PC-9 (cell line): ENCODE results near the gene CAPN15.

Experiments
- EZH2 ChIP-seq: fragments of 200-600 bp; sonication (generic); IDR thresholded peaks from 2 replicates; pipeline ENCODE4 v1.8.0; 2017; ENCODE audit warnings: antibody characterized with exemption, low read depth
- TF ChIP-seq, protein P1 (sequence below): fragments of 200-600 bp; sonication (generic); conservative IDR thresholded peaks from 2 replicates; pipeline ENCODE4 v1.6.1; 2017; ENCODE audit warnings: mixed run types, antibody characterized with exemption, mild to moderate bottlenecking, moderate library complexity

DNA sequence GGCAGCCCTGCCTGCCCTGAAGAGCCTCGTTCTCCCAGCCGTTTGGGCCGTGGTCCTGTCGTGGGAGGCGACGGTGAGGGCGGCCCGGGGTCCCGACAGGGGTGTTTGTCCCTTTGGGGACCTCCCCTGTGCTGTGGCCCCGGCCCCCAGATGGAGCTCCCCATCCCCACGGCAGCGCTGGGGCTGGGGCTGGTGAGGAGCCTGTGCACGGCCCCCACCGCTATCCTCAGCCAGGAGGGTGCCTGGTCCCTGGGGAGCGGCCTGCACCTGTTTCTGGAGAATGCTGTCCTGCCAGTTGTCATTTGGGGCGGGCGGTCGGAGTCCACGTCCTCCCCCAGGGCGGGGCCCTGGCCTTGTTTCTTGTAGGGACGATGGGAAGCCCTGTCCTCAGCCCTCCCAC, 6.6 kb downstream of the CAPN15 start:
- TF ChIP-seq, protein P1, sequence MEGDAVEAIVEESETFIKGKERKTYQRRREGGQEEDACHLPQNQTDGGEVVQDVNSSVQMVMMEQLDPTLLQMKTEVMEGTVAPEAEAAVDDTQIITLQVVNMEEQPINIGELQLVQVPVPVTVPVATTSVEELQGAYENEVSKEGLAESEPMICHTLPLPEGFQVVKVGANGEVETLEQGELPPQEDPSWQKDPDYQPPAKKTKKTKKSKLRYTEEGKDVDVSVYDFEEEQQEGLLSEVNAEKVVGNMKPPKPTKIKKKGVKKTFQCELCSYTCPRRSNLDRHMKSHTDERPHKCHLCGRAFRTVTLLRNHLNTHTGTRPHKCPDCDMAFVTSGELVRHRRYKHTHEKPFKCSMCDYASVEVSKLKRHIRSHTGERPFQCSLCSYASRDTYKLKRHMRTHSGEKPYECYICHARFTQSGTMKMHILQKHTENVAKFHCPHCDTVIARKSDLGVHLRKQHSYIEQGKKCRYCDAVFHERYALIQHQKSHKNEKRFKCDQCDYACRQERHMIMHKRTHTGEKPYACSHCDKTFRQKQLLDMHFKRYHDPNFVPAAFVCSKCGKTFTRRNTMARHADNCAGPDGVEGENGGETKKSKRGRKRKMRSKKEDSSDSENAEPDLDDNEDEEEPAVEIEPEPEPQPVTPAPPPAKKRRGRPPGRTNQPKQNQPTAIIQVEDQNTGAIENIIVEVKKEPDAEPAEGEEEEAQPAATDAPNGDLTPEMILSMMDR = no peak
- no peak for TF ChIP-seq EZH2
